Keratinocyte (primary cell): Measurements from ENCODE around the gene FBN1. TPM values are rescaled to one million over a fixed set of nuclear protein-coding genes. Genes with fewer than 3 reads are reported as not detected.

ENCODE experiments used
- DNase-seq: peaks from one replicate; pipeline ENCODE4 v3.0.0-alpha.2; 2011; ENCODE audit warnings: low read depth, missing footprints, low spot score
- FAIRE-seq: peaks from 2 replicates; lab custom pipeline; 2011; peaks lifted over from hg19 to GRCh38; lab: Jason Lieb, UNC
- H2AFZ ChIP-seq: 2 replicates; pipeline ENCODE4 v1.6.0; 2012; ENCODE audit warnings: low read length, control low read depth, inconsistent platforms; ENCODE audit not compliant: control insufficient read depth
- H3K27ac ChIP-seq: 2 replicates; pipeline ENCODE4 v1.5.1; 2011; ENCODE audit warnings: low read length; ENCODE audit not compliant: control insufficient read depth, insufficient read depth
- H3K27me3 ChIP-seq: 3 replicates; pipeline ENCODE4 v1.6.0; 2011; ENCODE audit warnings: low read length; ENCODE audit not compliant: control insufficient read depth, insufficient read depth; ENCODE audit errors: extremely low read depth
- H3K36me3 ChIP-seq, 2 experiments: 2 replicates in 1 of 2; 3 replicates in 1 of 2; pipeline ENCODE4 v1.5.1; 2011; ENCODE audit warnings: low read length in 2 of 2, mild to moderate bottlenecking in 1 of 2; ENCODE audit not compliant: control insufficient read depth in 2 of 2, insufficient read depth in 2 of 2; ENCODE audit errors: extremely low read depth in 1 of 2
- H3K4me1 ChIP-seq: 3 replicates; pipeline ENCODE4 v1.5.1; 2011; ENCODE audit warnings: low read length; ENCODE audit not compliant: control insufficient read depth, insufficient read depth; ENCODE audit errors: extremely low read depth
- H3K4me2 ChIP-seq: 3 replicates; pipeline ENCODE4 v1.6.0; 2011; ENCODE audit warnings: low read depth, low read length; ENCODE audit not compliant: control insufficient read depth, insufficient read depth; ENCODE audit errors: extremely low read depth
- H3K4me3 ChIP-seq, 3 experiments: fragments of 200-600 bp in 1 of 3; sonication (generic) in 1 of 3; 2 replicates in 2 of 3; 3 replicates in 1 of 3; pipeline ENCODE4 v1.5.1; 2011 to 2016; ENCODE audit warnings: low read length in 3 of 3, mild to moderate bottlenecking in 3 of 3, control low read depth in 2 of 3, inconsistent platforms in 1 of 3, low read depth in 1 of 3, mixed read lengths in 1 of 3, mixed run types in 1 of 3, moderate library complexity in 1 of 3; ENCODE audit not compliant: control insufficient read depth in 2 of 3, insufficient read depth in 2 of 3; ENCODE audit errors: extremely low read depth in 1 of 3
- H3K79me2 ChIP-seq: 2 replicates; pipeline ENCODE4 v1.6.0; 2012; ENCODE audit warnings: low read length; ENCODE audit not compliant: control insufficient read depth, insufficient read depth
- H3K9ac ChIP-seq: 3 replicates; pipeline ENCODE4 v1.6.0; 2011; ENCODE audit warnings: low read length; ENCODE audit not compliant: control insufficient read depth, insufficient read depth; ENCODE audit errors: extremely low read depth
- H3K9me1 ChIP-seq: 3 replicates; pipeline ENCODE4 v1.6.0; 2011; ENCODE audit warnings: low read length; ENCODE audit not compliant: control insufficient read depth, insufficient read depth; ENCODE audit errors: extremely low read depth
- H3K9me3 ChIP-seq: 2 replicates; pipeline ENCODE4 v1.5.1; 2012; ENCODE audit warnings: low read depth, low read length; ENCODE audit not compliant: control insufficient read depth
- H4K20me1 ChIP-seq: 3 replicates; pipeline ENCODE4 v1.6.0; 2011; ENCODE audit warnings: low read length; ENCODE audit not compliant: control insufficient read depth, insufficient read depth; ENCODE audit errors: extremely low read depth
- CTCF ChIP-seq, 3 experiments: IDR thresholded peaks in 1 of 3; conservative IDR thresholded peaks in 1 of 3; optimal IDR thresholded peaks in 1 of 3; 2 replicates in 2 of 3; 3 replicates in 1 of 3; pipeline versions ENCODE3 to v1.5.1; 2011; ENCODE audit warnings: low read length in 3 of 3, mild to moderate bottlenecking in 3 of 3, moderate library complexity in 2 of 3, control low read depth in 1 of 3, inconsistent platforms in 1 of 3; ENCODE audit not compliant: insufficient read depth in 2 of 3; ENCODE audit errors: extremely low read depth in 1 of 3
- EZH2 ChIP-seq: IDR thresholded peaks from one replicate; pipeline ENCODE4 v1.6.1; 2012; ENCODE audit warnings: inconsistent platforms, mild to moderate bottlenecking, low read length, moderate library complexity
- dilution Hi-C: fragments of 300-500 bp; cut with MboI; formaldehyde crosslinking; loops from one replicate; pipeline ENCODE4 v1.7.0; 2020; ENCODE audit warnings: low sequenced_read_pairs; ENCODE audit not compliant: extremely low pct_ligation_motif_present
- polyA plus RNA-seq, 5 experiments: library from polyadenylated mRNA; depleted of rRNA in 3 of 5; stranded (reverse) in 3 of 5; stranded (forward) in 1 of 5; unstranded in 1 of 5; fragments of >200 nt; gene quantifications; 1 replicate in 1 of 5; 2 replicates in 3 of 5; 3 replicates in 1 of 5; pipeline versions ENCODE4 v1.2.1 to v1.2.3, GENCODE V29; 2011 to 2012; ENCODE audit warnings: missing spikeins in 2 of 5, low read depth in 1 of 5, low replicate concordance in 1 of 5

The FBN1 gene
- polyA plus RNA-seq, 1 donor (not counting 4 experiments of a cell fraction or from before 2014, with no cell fraction given) = 3.5 TPM

DNA sequence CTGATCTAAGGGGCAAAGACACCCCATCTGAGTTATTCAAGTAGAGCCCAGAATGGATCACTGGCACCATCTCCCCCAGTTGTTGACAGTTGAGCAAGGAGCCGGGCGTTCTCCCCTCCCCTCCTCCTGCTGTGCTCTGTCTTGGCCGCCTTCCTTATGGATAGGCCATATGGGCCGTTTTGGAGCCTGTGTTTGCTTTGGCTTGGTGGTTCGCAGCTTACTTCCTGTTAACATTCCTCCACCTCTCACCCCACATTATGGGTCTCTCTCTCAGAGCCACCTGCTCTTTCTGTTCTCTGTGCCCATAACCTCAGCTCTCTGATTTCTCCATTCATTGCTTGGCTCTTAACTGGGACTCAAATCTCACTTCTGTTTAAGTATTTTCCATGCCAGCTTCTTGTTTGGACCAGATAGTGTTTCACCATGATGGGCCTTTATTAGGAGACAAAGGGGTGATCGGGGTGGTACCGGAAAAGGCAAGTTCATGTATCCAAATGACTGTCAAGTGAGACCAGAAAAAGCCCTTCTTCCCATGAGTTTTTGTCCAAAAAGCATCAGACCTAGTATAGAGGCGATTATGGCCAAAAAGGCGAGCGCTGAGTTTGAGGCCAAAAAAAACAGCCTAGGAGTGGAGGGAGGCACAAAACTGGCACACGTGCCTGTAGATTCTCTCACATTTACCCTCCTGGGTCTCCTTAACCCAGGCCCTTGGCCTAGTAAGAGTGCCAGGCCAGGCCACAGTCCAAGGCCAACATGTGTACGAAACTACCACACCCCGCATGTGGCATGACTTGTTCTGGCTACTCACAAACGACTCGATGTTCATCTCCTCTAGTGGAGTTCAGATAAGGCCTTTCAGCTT lies 251.6 kb downstream of the FBN1 start:
- Histone ChIP-seq H3K4me3 (no peak overlapping the region), H3K9me3 (no peaks in the 10 kb centered on the region), H3K4me2 (no peak overlapping the region), H3K27me3 (no peaks in the 10 kb centered on the region), H3K27ac (no peak overlapping the region), H3K4me1 (peaks cover 29% of the 10 kb centered on the region), H3K9ac (no peak overlapping the region), H3K36me3 (no peaks in the 10 kb centered on the region), H4K20me1 (no peaks in the 10 kb centered on the region), H2AFZ (no peak overlapping the region), H3K9me1 (no peaks in the 10 kb centered on the region), H3K79me2 (no peaks in the 10 kb centered on the region)
- no peak for TF ChIP-seq CTCF (optimal IDR thresholded peaks at IDR 0.05 in 1 of 3, IDR thresholded peaks at IDR 0.05 in 1 of 3, conservative IDR thresholded peaks at IDR 0.05 in 1 of 3; ENCODE audit: extremely low read depth in 1 of 3, insufficient read depth in 2 of 3, low read length in 3 of 3)
- TF ChIP-seq EZH2 = no peak
- DNase-seq (no peak), FAIRE-seq (no peak)
- dilution Hi-C loops = no loop called here

DNA sequence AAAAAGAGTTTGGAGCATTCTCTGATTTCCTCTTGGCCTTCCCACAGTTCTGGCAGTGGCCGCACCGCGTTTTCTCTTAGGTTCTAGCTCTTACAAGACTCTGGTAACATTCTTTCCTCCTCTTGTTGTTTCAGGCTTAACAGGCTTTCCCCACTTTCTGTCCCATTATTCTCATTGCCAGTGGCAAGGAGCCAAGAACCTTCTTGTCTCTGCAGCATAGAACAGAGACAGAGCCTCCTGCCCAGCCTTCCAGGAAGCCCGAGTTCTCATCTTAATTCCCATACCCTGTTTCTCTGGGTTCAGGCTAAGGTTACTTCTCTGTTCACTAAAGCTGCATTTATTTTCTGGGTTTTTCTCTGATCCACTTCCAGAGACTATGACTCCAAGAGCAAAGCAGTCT lies 253.2 kb downstream of the FBN1 start:
- H3K4me1 ChIP-seq = peaks cover 37% of the 10 kb centered on the region
- no peak overlapping the region for H3K9ac ChIP-seq
- H2AFZ ChIP-seq = peak overlapping the region; percentile 46
- no peaks in the 10 kb centered on the region for H3K9me1 ChIP-seq
- H3K79me2 ChIP-seq = no peaks in the 10 kb centered on the region
- H3K4me3 ChIP-seq = no peak overlapping the region
- H3K27me3 ChIP-seq = no peaks in the 10 kb centered on the region
- no peaks in the 10 kb centered on the region for H3K36me3 ChIP-seq
- no peak overlapping the region for H3K4me2 ChIP-seq
- no peak overlapping the region for H3K27ac ChIP-seq
- dilution Hi-C loops = no loop called here
- H3K9me3 ChIP-seq = no peaks in the 10 kb centered on the region
- no peak for FAIRE-seq
- TF ChIP-seq CTCF (optimal IDR thresholded peaks at IDR 0.05 in 1 of 3, IDR thresholded peaks at IDR 0.05 in 1 of 3, conservative IDR thresholded peaks at IDR 0.05 in 1 of 3; ENCODE audit: extremely low read depth in 1 of 3, insufficient read depth in 2 of 3, low read length in 3 of 3) (no peak), EZH2 (no peak)
- H4K20me1 ChIP-seq = no peaks in the 10 kb centered on the region
- no peak for DNase-seq
